GM12865 (cell line): ENCODE data around the gene USP6.
"Not testable (repeated sequence)": the region's sequence is repeated elsewhere in the genome, so short reads cannot be mapped to it uniquely, and the experiment has no call there.

Experiments
- DNase-seq: peaks from one replicate; pipeline ENCODE4 v3.0.0; 2010; ENCODE audit warnings: low read depth
- H3K4me3 ChIP-seq: 2 replicates; pipeline ENCODE4 v1.5.1; 2011; ENCODE audit warnings: mild to moderate bottlenecking, low read depth, low read length, control low read depth
- CTCF ChIP-seq: IDR thresholded peaks from 2 replicates; pipeline ENCODE4 v1.5.1; 2011; ENCODE audit warnings: low read length, control low read depth, low read depth, inconsistent platforms; ENCODE audit not compliant: insufficient read depth; ENCODE audit errors: missing control alignments

USP6 gene

GRCh38 chr17:5115673-5116651 is at the start of gene USP6:
Gene USP6 (plus strand): TSS chr17:5116032. CDS start chr17:5130368, 14,336 bp downstream.
- TF ChIP-seq CTCF: no peak
- H3K4me3 ChIP-seq: no peak within 1 kb of the TSS
- no peak for DNase-seq

DNA sequence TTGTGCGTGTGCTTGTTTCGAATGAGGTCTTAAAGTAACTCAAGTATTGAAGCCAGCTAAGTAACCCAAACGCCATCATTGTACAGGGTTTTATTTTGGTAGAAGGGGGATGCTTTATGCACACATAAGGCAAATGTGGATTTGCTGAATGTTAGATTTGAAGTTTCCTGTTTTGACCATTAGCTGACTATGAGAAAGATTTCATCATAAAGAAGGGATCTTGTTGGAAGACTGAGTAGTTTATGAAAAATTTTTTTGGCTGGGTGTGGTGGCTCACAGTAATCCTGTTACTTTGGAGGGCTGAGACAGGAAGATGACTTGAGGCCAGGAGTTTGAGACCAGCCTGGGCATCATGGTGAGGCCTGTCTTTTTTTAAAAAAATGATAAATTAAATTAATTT is 47.6 kb upstream of the USP6 start:
- no peak for TF ChIP-seq CTCF
- H3K4me3 ChIP-seq: no peak overlapping the region
- no peak for DNase-seq

GRCh38 chr17:5069724-5070123 is 46.1 kb upstream of the USP6 start:
- TF ChIP-seq CTCF: no peak
- H3K4me3 ChIP-seq: no peak overlapping the region
- no peak for DNase-seq

- H3K4me3 ChIP-seq, DNase-seq: not testable (repeated sequence)
These were observed 40.4 kb upstream of the USP6 start for GRCh38 chr17:5075472-5075871.

GRCh38 chr17:5077275-5077674 is 38.6 kb upstream of the USP6 start:
- H3K4me3 ChIP-seq, DNase-seq: not testable (repeated sequence)

- TF ChIP-seq CTCF: no peak
- no peak for DNase-seq
- H3K4me3 ChIP-seq: peak overlapping the region; percentile 70
These were observed 38.1 kb upstream of the USP6 start for GRCh38 chr17:5077781-5078105.

GRCh38 chr17:5078106-5079028 is 37.5 kb upstream of the USP6 start, which contains the start of gene ZFP3:
Gene ZFP3 (plus strand): TSS chr17:5078467. CDS start chr17:5091505, 13,038 bp downstream.
- peak within 1 kb of the TSS; percentile 70 for H3K4me3 ChIP-seq
- peak; percentile 90 for DNase-seq
- TF ChIP-seq CTCF: peak; percentile 13
